Colon (tissue), 2 donors: ENCODE results near the gene KIAA1549.

Source experiments
- FAIRE-seq: peaks from 2 replicates; lab custom pipeline; 2012; peaks lifted over from hg19 to GRCh38; lab: Jason Lieb, UNC
- donor health status: control.
- donor health status: control.

Gene KIAA1549

GRCh38 chr7:138880881-138881578, 100.2 kb downstream of the KIAA1549 start:
- FAIRE-seq, result no peak

- FAIRE-seq, result no peak
Observed at GRCh38 chr7:138879356-138879755, 101.8 kb downstream of the KIAA1549 start.

GRCh38 chr7:138878856-138879255, 102.3 kb downstream of the KIAA1549 start:
- FAIRE-seq, result no peak

- FAIRE-seq, result no peak
Observed at GRCh38 chr7:138878051-138878450, 103.1 kb downstream of the KIAA1549 start.

GRCh38 chr7:138876326-138876725, 104.9 kb downstream of the KIAA1549 start:
- FAIRE-seq, result no peak

- no peak for FAIRE-seq
Observed at GRCh38 chr7:138875794-138876193, 105.4 kb downstream of the KIAA1549 start.

- FAIRE-seq, result no peak
Observed at GRCh38 chr7:138873220-138873892, 107.8 kb downstream of the KIAA1549 start.

- FAIRE-seq, result no peak
Observed at GRCh38 chr7:138872576-138872975, 108.6 kb downstream of the KIAA1549 start.

- FAIRE-seq, result no peak
Observed at GRCh38 chr7:138871814-138872090, 109.4 kb downstream of the KIAA1549 start.

- FAIRE-seq, result no peak
Observed at GRCh38 chr7:138871065-138871813, 110.0 kb downstream of the KIAA1549 start.

- no peak for FAIRE-seq
Observed at GRCh38 chr7:138869353-138869752, 111.8 kb downstream of the KIAA1549 start.

- no peak for FAIRE-seq
Observed at GRCh38 chr7:138868711-138869110, 112.5 kb downstream of the KIAA1549 start.

GRCh38 chr7:138867744-138868143, 113.4 kb downstream of the KIAA1549 start:
- FAIRE-seq, result no peak

- FAIRE-seq, result no peak
Observed at GRCh38 chr7:138866353-138866752, 114.8 kb downstream of the KIAA1549 start.

GRCh38 chr7:138865843-138866242, 115.3 kb downstream of the KIAA1549 start:
- no peak for FAIRE-seq

- no peak for FAIRE-seq
Observed at GRCh38 chr7:138864667-138865066, 116.5 kb downstream of the KIAA1549 start.

GRCh38 chr7:138863931-138864330, 117.3 kb downstream of the KIAA1549 start:
- FAIRE-seq, result no peak

GRCh38 chr7:138861051-138861450, 120.1 kb downstream of the KIAA1549 start:
- no peak for FAIRE-seq

GRCh38 chr7:138857728-138858127, 123.5 kb downstream of the KIAA1549 start:
- no peak for FAIRE-seq

GRCh38 chr7:138854115-138854645, 127.0 kb downstream of the KIAA1549 start:
- FAIRE-seq, result no peak

- no peak for FAIRE-seq
Observed at GRCh38 chr7:138853448-138853847, 127.7 kb downstream of the KIAA1549 start.

GRCh38 chr7:138852469-138852868, 128.7 kb downstream of the KIAA1549 start:
- FAIRE-seq, result no peak

GRCh38 chr7:138849701-138850100, 131.5 kb downstream of the KIAA1549 start:
- FAIRE-seq, result no peak
